Tibial artery (tissue), 4 donors: ENCODE results near the gene SHH.

Source experiments
- DNase-seq, 2 donors: peaks; one replicate each; pipeline ENCODE4 v3.0.0-alpha.2; 2019
- H3K27ac ChIP-seq, 2 donors: fragments of 200-600 bp; sonication (generic) in 1 of 2; 1 replicate in 1 of 2; 2 replicates in 1 of 2; pipeline ENCODE4 v1.5.1; 2018 to 2019; ENCODE audit warnings: mild to moderate bottlenecking in 1 of 2
- H3K27me3 ChIP-seq, 2 donors: fragments of 200-600 bp; sonication (generic) in 1 of 2; one replicate each; pipeline versions ENCODE4 v1.5.1 to v1.6.0; 2016 to 2019
- H3K36me3 ChIP-seq, 3 donors: fragments of 200-600 bp; sonication (generic) in 2 of 3; one replicate each; pipeline ENCODE4 v1.5.1; 2016 to 2019; ENCODE audit warnings: mild to moderate bottlenecking in 2 of 3
- H3K4me1 ChIP-seq, 4 donors: fragments of 200-600 bp; sonication (generic) in 2 of 4; 1 replicate in 3 of 4; 2 replicates in 1 of 4; pipeline ENCODE4 v1.5.1; 2016 to 2019
- H3K4me3 ChIP-seq, 2 donors: fragments of 200-600 bp; sonication (generic) in 1 of 2; 1 replicate in 1 of 2; 2 replicates in 1 of 2; pipeline ENCODE4 v1.5.1; 2018 to 2019; ENCODE audit warnings: mild to moderate bottlenecking in 2 of 2
- H3K9me3 ChIP-seq, 3 donors: fragments of 200-600 bp; sonication (generic) in 1 of 3; one replicate each; pipeline ENCODE4 v1.5.1; 2016 to 2019
- intact Hi-C: fragments of 100-400 bp; cut with DNase I; formaldehyde crosslinking; loops from one replicate; pipeline ENCODE4 v1.15.0; 2023; ENCODE audit warnings: low total_unique reads
- TF ChIP-seq, protein P1 (sequence below), 2 experiments: fragments of 200-600 bp in 1 of 2; fragments of 450-650 bp in 1 of 2; IDR thresholded peaks; one replicate each; pipeline ENCODE4 v1.5.1; 2017 to 2019; ENCODE audit warnings: antibody characterized with exemption in 2 of 2, mild to moderate bottlenecking in 1 of 2, moderate library complexity in 1 of 2

The SHH gene

DNA sequence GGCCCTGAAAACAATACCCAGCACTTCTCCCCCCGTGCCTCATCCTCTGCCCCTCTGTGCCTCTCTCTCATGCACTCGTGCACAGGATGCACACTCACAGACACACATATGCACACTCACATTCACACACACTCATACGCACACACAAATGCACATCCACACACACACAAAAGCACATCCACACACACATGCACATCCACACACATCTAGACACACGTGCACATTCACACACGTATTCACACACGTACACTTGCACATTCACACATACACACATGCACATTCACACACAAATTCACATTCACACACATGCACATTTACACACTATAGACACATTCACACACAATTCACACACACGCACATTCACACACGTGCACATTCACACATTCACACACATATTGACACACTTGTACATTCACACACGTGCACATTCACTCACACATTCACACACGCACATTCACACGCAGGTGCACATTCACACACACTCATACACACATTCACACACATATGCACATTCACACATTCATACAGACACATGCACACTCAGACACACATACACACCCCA, 19.2 kb downstream of the SHH start:
- no peak for DNase-seq
- peaks cover 0 to 29% of the 10 kb centered on the region in 2 donors for H3K27me3 ChIP-seq
- H3K9me3 ChIP-seq = no peaks in the 10 kb centered on the region
- H3K4me3 ChIP-seq = no peak overlapping the region
- no peaks in the 10 kb centered on the region for H3K36me3 ChIP-seq
- H3K4me1 ChIP-seq = peaks cover 0 to 9% (median 5%) of the 10 kb centered on the region in 4 donors
- TF ChIP-seq, protein P1, sequence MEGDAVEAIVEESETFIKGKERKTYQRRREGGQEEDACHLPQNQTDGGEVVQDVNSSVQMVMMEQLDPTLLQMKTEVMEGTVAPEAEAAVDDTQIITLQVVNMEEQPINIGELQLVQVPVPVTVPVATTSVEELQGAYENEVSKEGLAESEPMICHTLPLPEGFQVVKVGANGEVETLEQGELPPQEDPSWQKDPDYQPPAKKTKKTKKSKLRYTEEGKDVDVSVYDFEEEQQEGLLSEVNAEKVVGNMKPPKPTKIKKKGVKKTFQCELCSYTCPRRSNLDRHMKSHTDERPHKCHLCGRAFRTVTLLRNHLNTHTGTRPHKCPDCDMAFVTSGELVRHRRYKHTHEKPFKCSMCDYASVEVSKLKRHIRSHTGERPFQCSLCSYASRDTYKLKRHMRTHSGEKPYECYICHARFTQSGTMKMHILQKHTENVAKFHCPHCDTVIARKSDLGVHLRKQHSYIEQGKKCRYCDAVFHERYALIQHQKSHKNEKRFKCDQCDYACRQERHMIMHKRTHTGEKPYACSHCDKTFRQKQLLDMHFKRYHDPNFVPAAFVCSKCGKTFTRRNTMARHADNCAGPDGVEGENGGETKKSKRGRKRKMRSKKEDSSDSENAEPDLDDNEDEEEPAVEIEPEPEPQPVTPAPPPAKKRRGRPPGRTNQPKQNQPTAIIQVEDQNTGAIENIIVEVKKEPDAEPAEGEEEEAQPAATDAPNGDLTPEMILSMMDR (IDR thresholded peaks at IDR 0.05) = no peak
- no peak overlapping the region for H3K27ac ChIP-seq
- intact Hi-C loops = loop anchor here (10.0 kb wide), 1 partner anchor 62 kb away; no protein-coding TSS in a partner anchor

DNA sequence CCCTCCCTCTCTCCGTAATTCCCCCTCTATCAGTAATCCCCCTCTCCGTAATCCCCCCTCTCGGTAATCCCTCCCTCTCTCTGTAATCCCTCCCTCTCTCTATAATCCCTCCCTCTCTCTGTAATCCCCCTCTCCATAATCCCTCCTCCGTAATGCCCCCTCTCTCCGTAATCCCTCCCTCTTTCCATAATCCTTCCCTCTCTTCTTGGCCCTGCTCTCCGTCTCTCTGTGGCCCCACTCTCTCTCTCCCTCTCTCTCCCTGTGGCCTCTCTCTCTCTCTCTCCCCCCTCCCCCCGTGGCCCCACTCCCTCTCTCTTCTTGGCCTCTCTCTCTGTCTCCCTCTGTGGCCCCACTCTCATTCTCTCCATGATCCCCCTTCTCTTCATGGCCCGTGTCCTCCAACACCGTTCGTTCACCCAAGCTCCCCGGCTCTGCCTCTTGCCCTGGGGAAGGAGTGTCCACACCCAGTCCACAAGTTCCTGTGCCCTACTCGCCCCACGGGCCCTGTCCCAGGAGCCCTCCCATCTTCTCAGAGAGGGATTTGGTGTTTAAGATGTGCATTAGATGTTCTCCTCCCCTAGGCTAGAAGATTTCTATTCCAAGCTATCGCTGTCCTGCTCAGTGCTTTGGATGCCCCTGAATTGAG, 19.8 kb downstream of the SHH start:
- no peak overlapping the region for H3K27ac ChIP-seq
- intact Hi-C loops = loop anchor here (10.0 kb wide), 1 partner anchor 62 kb away; no protein-coding TSS in a partner anchor
- no peaks in the 10 kb centered on the region for H3K36me3 ChIP-seq
- H3K4me3 ChIP-seq = no peak overlapping the region
- peaks cover 0 to 26% of the 10 kb centered on the region in 2 donors for H3K27me3 ChIP-seq
- DNase-seq = no peak
- H3K9me3 ChIP-seq = no peaks in the 10 kb centered on the region
- TF ChIP-seq, protein P1 (IDR thresholded peaks at IDR 0.05) = no peak
- H3K4me1 ChIP-seq = peaks cover 0 to 12% (median 8%) of the 10 kb centered on the region in 4 donors

- no peak overlapping the region for H3K4me3 ChIP-seq
- H3K9me3 ChIP-seq = no peaks in the 10 kb centered on the region
- DNase-seq = no peak
- peaks cover 0 to 12% (median 11%) of the 10 kb centered on the region in 4 donors for H3K4me1 ChIP-seq
- TF ChIP-seq, protein P1 (IDR thresholded peaks at IDR 0.05) = no peak
- peaks cover 0 to 26% of the 10 kb centered on the region in 2 donors for H3K27me3 ChIP-seq
- intact Hi-C loops = loop anchor here (10.0 kb wide), 1 partner anchor 63 kb away; no protein-coding TSS in a partner anchor
- H3K36me3 ChIP-seq = no peaks in the 10 kb centered on the region
- no peak overlapping the region for H3K27ac ChIP-seq
These were observed 20.4 kb downstream of the SHH start for GRCh38 chr7:155791836-155792235.

GRCh38 chr7:155791214-155791737, 21.0 kb downstream of the SHH start:
- H3K27me3 ChIP-seq = peaks cover 0 to 23% of the 10 kb centered on the region in 2 donors
- DNase-seq = no peak
- H3K36me3 ChIP-seq = no peaks in the 10 kb centered on the region
- no peak overlapping the region for H3K4me3 ChIP-seq
- intact Hi-C loops = loop anchor here (10.0 kb wide), 1 partner anchor 64 kb away; no protein-coding TSS in a partner anchor
- no peaks in the 10 kb centered on the region for H3K9me3 ChIP-seq
- TF ChIP-seq, protein P1 (IDR thresholded peaks at IDR 0.05) = no peak
- peaks cover 0 to 11% (median 9%) of the 10 kb centered on the region in 4 donors for H3K4me1 ChIP-seq
- no peak overlapping the region for H3K27ac ChIP-seq

GRCh38 chr7:155790666-155791065, 21.6 kb downstream of the SHH start:
- intact Hi-C loops = loop anchor here (10.0 kb wide), 1 partner anchor 64 kb away; no protein-coding TSS in a partner anchor
- TF ChIP-seq, protein P1 (IDR thresholded peaks at IDR 0.05) = no peak
- Histone ChIP-seq H3K9me3 (no peaks in the 10 kb centered on the region), H3K27me3 (peaks cover 0 to 16% of the 10 kb centered on the region in 2 donors), H3K36me3 (no peaks in the 10 kb centered on the region), H3K27ac (no peak overlapping the region), H3K4me1 (peaks cover 0 to 11% (median 9%) of the 10 kb centered on the region in 4 donors), H3K4me3 (no peak overlapping the region)
- DNase-seq = no peak
